Lower leg skin (tissue), 4 donors: ENCODE results near the gene VDAC1. TPM values are rescaled to one million over a fixed set of nuclear protein-coding genes. Genes with fewer than 3 reads are reported as not detected.
"Not testable (repeated sequence)": the region's sequence is repeated elsewhere in the genome, so short reads cannot be mapped to it uniquely, and the experiment has no call there.

ENCODE experiments used
- DNase-seq, 2 donors: peaks; one replicate each; pipeline ENCODE4 v3.0.0-alpha.2; 2019; ENCODE audit warnings: low spot score in 2 of 2
- H3K4me3 ChIP-seq: fragments of 200-600 bp; sonication (generic); 2 replicates; pipeline ENCODE4 v1.5.1; 2017; ENCODE audit warnings: mild to moderate bottlenecking, low read depth; ENCODE audit not compliant: poor library complexity, severe bottlenecking
- CTCF ChIP-seq, 3 donors: fragments of 450-650 bp; IDR thresholded peaks; one replicate each; pipeline ENCODE4 v1.5.1; 2016; ENCODE audit warnings: antibody characterized with exemption in 3 of 3, mild to moderate bottlenecking in 3 of 3, moderate library complexity in 2 of 3
- POLR2A ChIP-seq, 2 donors: fragments of 450-650 bp; IDR thresholded peaks; one replicate each; pipeline ENCODE4 v1.6.1; 2016 to 2017; ENCODE audit warnings: antibody characterized with exemption in 2 of 2, mild to moderate bottlenecking in 1 of 2, moderate library complexity in 1 of 2
- WGBS, 2 donors: methylation state at CpG; one replicate each; pipeline ENCODE4 v1.1.5; 2018; 5-methylcytosine and 5-hydroxymethylcytosine counted together
- intact Hi-C: fragments of 100-400 bp; cut with DNase I; formaldehyde crosslinking; loops from one replicate; pipeline ENCODE4 v1.15.0; 2023; ENCODE audit warnings: low total_unique reads
- total RNA-seq, 4 donors: library from RNA; depleted of rRNA; stranded (reverse); fragments of >200 nt; gene quantifications; one replicate each; pipeline ENCODE4 v1.1.0, GENCODE V29; 2016

The VDAC1 gene
- total RNA-seq, 4 donors from 2014 or later = 113 to 159 (median 145) TPM

GRCh38 chr5:133936651-133937015 is 68.1 kb downstream of the VDAC1 start:
- TF ChIP-seq POLR2A (IDR thresholded peaks at IDR 0.05) = no peak
- TF ChIP-seq CTCF (IDR thresholded peaks at IDR 0.05) = no peak
- intact Hi-C loops = no loop called here
- DNase-seq = no peak
- 77 to 83% methylated on average over 3 of the region's 3 CpGs for WGBS, 2 donors
- no peak overlapping the region for H3K4me3 ChIP-seq

GRCh38 chr5:133935991-133936650 is 68.7 kb downstream of the VDAC1 start:
- WGBS, 2 donors = 91 to 92% methylated on average over 10 of the region's 10 CpGs
- intact Hi-C loops, DNase-seq: not testable (repeated sequence)

DNA sequence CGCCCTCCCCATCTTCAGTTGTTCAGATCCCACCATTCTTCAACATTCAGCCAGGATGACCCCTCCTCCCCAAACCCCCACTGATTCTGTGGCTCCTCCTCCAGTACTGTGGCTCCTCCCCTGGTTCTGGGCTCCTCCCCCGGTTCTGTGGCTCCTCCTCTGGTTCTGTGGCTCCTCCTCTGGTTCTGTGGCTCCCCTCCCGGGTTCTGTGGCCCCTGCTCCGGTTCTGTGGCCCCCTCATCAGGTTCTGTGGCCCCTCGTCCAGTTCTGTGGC is 69.2 kb downstream of the VDAC1 start:
- TF ChIP-seq CTCF (IDR thresholded peaks at IDR 0.05) (no peak), POLR2A (IDR thresholded peaks at IDR 0.05) (no peak)
- 87 to 95% methylated on average over 5 of the region's 5 CpGs for WGBS, 2 donors
- DNase-seq = no peak
- intact Hi-C loops = no loop called here
- no peak overlapping the region for H3K4me3 ChIP-seq

More at GRCh38 chr5:133935991-133936650, 68.7 kb downstream of the VDAC1 start:
- H3K4me3 ChIP-seq = not testable (repeated sequence)

DNA sequence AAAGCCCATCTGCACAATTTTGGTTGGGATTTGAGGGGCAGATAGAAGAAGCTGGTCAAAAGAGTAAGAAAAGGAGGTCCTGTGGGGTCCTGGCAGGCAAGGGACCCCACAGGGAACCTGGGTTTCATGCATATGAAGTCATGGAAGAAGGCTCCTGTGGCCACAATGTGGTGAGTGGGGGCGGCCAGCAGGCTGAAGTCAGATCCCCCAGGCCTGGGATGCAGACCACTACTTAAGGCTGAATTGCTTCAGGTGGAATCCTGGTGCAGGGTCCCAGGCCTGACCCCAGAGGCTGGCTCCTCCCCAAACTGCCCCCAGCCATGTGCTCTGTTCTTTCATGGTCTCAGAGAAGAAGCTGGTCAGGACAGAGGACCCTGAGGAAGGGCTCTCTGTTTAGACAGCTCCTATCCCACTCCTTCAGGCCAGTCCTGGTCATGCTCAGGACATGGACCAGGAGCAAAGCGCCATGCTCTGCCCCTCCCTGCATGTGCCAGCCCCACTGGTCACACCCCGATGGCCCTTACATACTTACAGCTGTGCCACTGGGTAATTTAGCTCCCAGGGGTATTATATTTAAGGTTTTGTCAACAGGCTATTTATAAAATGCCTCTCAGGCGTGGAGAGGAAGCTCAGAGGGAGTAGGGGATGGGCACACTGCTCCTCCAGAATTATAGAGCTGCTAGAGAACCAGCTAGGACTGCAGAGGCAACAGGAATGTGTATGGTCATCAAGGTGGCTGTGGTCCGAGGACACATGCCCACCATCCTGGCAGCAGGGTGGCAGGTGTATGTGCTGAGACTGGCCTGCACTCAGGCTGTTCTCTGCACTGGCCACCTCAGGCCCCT is 69.7 kb downstream of the VDAC1 start:
- intact Hi-C loops = no loop called here
- DNase-seq = no peak
- TF ChIP-seq CTCF (IDR thresholded peaks at IDR 0.05) (no peak), POLR2A (IDR thresholded peaks at IDR 0.05) (no peak)
- H3K4me3 ChIP-seq = no peak overlapping the region
- 78 to 97% methylated on average over 5 of the region's 5 CpGs for WGBS, 2 donors

DNA sequence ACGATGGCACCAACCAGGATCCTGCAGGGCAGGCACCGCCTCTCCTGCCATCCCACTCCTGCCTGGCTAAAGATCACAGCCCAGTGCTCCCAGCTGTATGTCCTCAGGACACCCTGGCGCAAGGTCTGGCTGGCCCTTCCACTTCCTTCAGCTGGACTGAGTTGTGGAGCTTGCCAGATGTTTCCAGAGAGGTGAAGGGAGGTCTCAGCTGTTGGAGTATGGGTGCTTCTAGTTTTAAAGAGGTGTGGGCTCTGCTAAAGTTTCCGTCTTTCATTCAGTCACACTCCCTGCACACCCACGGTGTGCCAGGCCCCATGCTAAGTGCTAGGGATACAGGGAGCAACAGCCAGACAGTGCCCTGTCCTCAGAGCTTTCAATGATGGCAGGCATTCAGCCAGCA is 70.5 kb downstream of the VDAC1 start:
- H3K4me3 ChIP-seq = no peak overlapping the region
- no peak for TF ChIP-seq POLR2A (IDR thresholded peaks at IDR 0.05)
- TF ChIP-seq CTCF (IDR thresholded peaks at IDR 0.05) = no peak
- WGBS, 2 donors = 85% methylated on average over 5 of the region's 5 CpGs
- intact Hi-C loops = no loop called here
- DNase-seq = no peak

GRCh38 chr5:133933670-133934295 is 71.0 kb downstream of the VDAC1 start:
- H3K4me3 ChIP-seq = no peak overlapping the region
- DNase-seq = no peak
- TF ChIP-seq CTCF (IDR thresholded peaks at IDR 0.05) (no peak), POLR2A (IDR thresholded peaks at IDR 0.05) (no peak)
- 89 to 92% methylated on average over 11 to 12 of the region's 12 CpGs for WGBS, 2 donors
- intact Hi-C loops = no loop called here
